ENCODE data around the gene CACNA1E. TPM values are rescaled to one million over a fixed set of nuclear protein-coding genes. Genes with fewer than 3 reads are reported as not detected.

CACNA1E gene
- total RNA-seq, 3 donors from 2014 or later (not counting 1 experiment from before 2014, with no cell fraction given), result 0.40 TPM; not detected in 2

DNA sequence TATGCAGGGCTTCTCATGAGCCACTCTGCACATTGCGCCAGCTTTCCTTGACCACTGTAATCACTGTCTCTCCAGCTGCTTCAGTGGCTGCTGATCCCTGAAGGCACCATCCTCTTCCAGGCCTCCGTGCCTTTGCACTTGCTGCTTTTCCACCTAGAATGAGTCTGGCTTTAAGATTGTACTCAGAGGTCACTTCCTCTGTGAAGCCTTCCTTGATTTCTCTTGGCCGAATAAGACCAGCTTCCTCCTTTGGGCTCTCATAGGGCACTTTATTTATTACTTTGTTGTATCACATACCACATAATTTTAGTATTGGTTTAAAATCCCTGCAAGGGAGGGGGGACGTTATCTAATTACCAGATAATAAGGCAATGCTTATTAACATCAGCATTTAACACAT lies 10.6 kb downstream of the CACNA1E start:
- no peak overlapping the region for H3K4me3 ChIP-seq (ENCODE audit: low read length)
- WGBS (ENCODE audit: insufficient coverage), result 87% methylated on average over 2 of the region's 4 CpGs
- Mint-ChIP-seq H3K9me3 (no peaks in the 10 kb centered on the region), H3K36me3 (no peaks in the 10 kb centered on the region), H3K27ac (no peak overlapping the region), H3K4me1 (no peaks in the 10 kb centered on the region), H3K4me3 (no peak overlapping the region), H3K27me3 (ENCODE audit: low read depth in 2 of 2) (peaks cover 9 to 36% of the 10 kb centered on the region in 2 donors)
- H3K4me1 ChIP-seq (ENCODE audit: control insufficient read depth, insufficient read depth, low read length), result no peaks in the 10 kb centered on the region
- no peaks in the 10 kb centered on the region for H3K36me3 ChIP-seq (ENCODE audit: control insufficient read depth, insufficient read depth, low read length)
- ATAC-seq, result no peak
- DNase-seq, result no peak
- intact Hi-C loops (cut with micrococcal nuclease), result no loop called here
- no peaks in the 10 kb centered on the region for H3K9me3 ChIP-seq (ENCODE audit: control insufficient read depth, insufficient read depth, low read length)
- no peak overlapping the region for H3K27ac ChIP-seq (ENCODE audit: low read length)
- no peaks in the 10 kb centered on the region for H3K27me3 ChIP-seq (ENCODE audit: control insufficient read depth, insufficient read depth, low read length)
- TF ChIP-seq, protein P1, sequence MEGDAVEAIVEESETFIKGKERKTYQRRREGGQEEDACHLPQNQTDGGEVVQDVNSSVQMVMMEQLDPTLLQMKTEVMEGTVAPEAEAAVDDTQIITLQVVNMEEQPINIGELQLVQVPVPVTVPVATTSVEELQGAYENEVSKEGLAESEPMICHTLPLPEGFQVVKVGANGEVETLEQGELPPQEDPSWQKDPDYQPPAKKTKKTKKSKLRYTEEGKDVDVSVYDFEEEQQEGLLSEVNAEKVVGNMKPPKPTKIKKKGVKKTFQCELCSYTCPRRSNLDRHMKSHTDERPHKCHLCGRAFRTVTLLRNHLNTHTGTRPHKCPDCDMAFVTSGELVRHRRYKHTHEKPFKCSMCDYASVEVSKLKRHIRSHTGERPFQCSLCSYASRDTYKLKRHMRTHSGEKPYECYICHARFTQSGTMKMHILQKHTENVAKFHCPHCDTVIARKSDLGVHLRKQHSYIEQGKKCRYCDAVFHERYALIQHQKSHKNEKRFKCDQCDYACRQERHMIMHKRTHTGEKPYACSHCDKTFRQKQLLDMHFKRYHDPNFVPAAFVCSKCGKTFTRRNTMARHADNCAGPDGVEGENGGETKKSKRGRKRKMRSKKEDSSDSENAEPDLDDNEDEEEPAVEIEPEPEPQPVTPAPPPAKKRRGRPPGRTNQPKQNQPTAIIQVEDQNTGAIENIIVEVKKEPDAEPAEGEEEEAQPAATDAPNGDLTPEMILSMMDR (IDR thresholded peaks at IDR 0.05), result no peak

DNA sequence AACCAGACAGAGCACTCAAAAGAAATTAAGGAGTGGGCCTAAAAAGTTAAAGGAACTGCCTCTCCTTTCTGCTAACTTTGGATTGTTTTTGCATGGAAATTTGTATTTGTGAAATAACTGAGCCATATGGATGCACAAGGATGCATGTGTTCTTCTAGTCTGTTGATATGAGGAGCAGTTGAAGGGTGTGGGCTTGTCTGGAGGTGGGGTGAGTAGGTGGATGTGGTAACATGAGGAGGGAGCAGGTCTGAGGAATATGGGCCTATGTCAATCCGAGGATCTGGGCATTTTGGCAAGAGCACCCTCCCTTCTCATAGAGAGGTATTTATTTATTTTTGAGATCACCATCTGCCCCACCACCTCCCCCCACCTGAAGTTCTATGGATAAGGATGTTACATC lies 13.4 kb downstream of the CACNA1E start:
- intact Hi-C loops (cut with micrococcal nuclease), result no loop called here
- peaks cover 6 to 26% of the 10 kb centered on the region in 2 donors for H3K27me3 Mint-ChIP-seq (ENCODE audit: low read depth in 2 of 2)
- no peaks in the 10 kb centered on the region for H3K4me1 ChIP-seq (ENCODE audit: control insufficient read depth, insufficient read depth, low read length)
- no peaks in the 10 kb centered on the region for H3K36me3 ChIP-seq (ENCODE audit: control insufficient read depth, insufficient read depth, low read length)
- TF ChIP-seq, protein P1 (IDR thresholded peaks at IDR 0.05), result no peak
- DNase-seq, result no peak
- H3K4me3 Mint-ChIP-seq, result no peak overlapping the region
- no peak overlapping the region for H3K4me3 ChIP-seq (ENCODE audit: low read length)
- H3K27ac Mint-ChIP-seq, result no peak overlapping the region
- no peaks in the 10 kb centered on the region for H3K36me3 Mint-ChIP-seq
- H3K9me3 Mint-ChIP-seq, result no peaks in the 10 kb centered on the region
- no peaks in the 10 kb centered on the region for H3K9me3 ChIP-seq (ENCODE audit: control insufficient read depth, insufficient read depth, low read length)
- H3K27ac ChIP-seq (ENCODE audit: low read length), result no peak overlapping the region
- no peaks in the 10 kb centered on the region for H3K27me3 ChIP-seq (ENCODE audit: control insufficient read depth, insufficient read depth, low read length)
- no peaks in the 10 kb centered on the region for H3K4me1 Mint-ChIP-seq
- no CpG with 5 or more reads among the region's 1 CpG for WGBS (ENCODE audit: insufficient coverage)
- ATAC-seq, result no peak

DNA sequence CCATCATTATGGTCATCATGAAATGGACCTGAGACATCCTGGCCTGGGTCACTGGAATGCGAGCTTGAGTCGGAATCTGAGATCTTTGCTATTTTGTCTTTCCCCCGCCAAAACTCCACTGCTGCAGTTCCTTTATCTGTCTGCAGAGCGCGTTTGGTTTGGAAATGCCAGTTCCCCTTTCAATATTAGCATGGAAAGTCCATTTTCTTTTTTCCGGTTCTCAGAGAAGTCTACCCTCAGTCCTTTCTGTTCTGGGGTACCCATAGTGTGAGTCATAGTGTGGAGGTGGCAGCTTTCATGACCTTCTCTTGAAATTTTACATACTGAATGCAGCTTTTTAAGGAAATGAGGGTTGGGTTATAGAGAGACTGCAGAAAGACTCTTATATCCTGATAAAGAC lies 14.6 kb downstream of the CACNA1E start:
- TF ChIP-seq, protein P1 (IDR thresholded peaks at IDR 0.05), result no peak
- no peaks in the 10 kb centered on the region for H3K9me3 Mint-ChIP-seq
- intact Hi-C loops (cut with micrococcal nuclease), result no loop called here
- no peaks in the 10 kb centered on the region for H3K36me3 ChIP-seq (ENCODE audit: control insufficient read depth, insufficient read depth, low read length)
- H3K4me3 Mint-ChIP-seq, result no peak overlapping the region
- no peak overlapping the region for H3K27ac Mint-ChIP-seq
- H3K36me3 Mint-ChIP-seq, result no peaks in the 10 kb centered on the region
- H3K27ac ChIP-seq (ENCODE audit: low read length), result no peak overlapping the region
- ATAC-seq, result no peak
- DNase-seq, result no peak
- H3K4me3 ChIP-seq (ENCODE audit: low read length), result no peak overlapping the region
- H3K27me3 Mint-ChIP-seq (ENCODE audit: low read depth in 2 of 2), result peaks cover 7 to 20% of the 10 kb centered on the region in 2 donors
- no peaks in the 10 kb centered on the region for H3K9me3 ChIP-seq (ENCODE audit: control insufficient read depth, insufficient read depth, low read length)
- H3K27me3 ChIP-seq (ENCODE audit: control insufficient read depth, insufficient read depth, low read length), result no peaks in the 10 kb centered on the region
- H3K4me1 Mint-ChIP-seq, result no peaks in the 10 kb centered on the region
- WGBS (ENCODE audit: insufficient coverage), result 64% methylated on average over 6 of the region's 6 CpGs
- H3K4me1 ChIP-seq (ENCODE audit: control insufficient read depth, insufficient read depth, low read length), result no peaks in the 10 kb centered on the region

DNA sequence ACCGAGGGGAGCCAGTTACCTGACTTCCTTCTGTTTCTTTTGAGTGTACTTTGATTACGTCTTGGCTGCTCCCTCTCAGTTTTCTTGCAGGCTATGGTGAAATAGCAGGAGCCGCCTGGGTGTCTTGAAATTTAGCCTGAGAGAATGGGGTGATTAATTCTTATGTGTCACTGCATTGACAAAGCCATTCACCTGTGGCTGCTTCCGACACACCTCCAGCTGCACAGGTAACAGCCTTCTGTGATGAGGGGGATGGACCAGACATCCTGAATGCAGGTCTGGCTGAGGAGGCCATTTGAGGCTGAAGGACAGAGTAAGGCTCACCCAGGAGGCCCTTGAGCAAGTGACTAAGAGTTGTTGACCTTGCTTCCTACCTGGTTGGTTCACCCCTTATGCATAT lies 16.5 kb downstream of the CACNA1E start:
- peaks cover 8% of the 10 kb centered on the region for H3K4me1 ChIP-seq (ENCODE audit: control insufficient read depth, insufficient read depth, low read length)
- H3K36me3 ChIP-seq (ENCODE audit: control insufficient read depth, insufficient read depth, low read length), result no peaks in the 10 kb centered on the region
- WGBS (ENCODE audit: insufficient coverage), result 90% methylated on average over 4 of the region's 4 CpGs
- Mint-ChIP-seq H3K4me1 (peaks cover 4 to 5% of the 10 kb centered on the region in 2 donors), H3K27me3 (ENCODE audit: low read depth in 2 of 2) (peaks cover 8 to 9% of the 10 kb centered on the region in 2 donors), H3K9me3 (peaks cover 0 to 2% of the 10 kb centered on the region in 2 donors), H3K4me3 (no peak overlapping the region), H3K36me3 (no peaks in the 10 kb centered on the region), H3K27ac (no peak overlapping the region)
- H3K27ac ChIP-seq (ENCODE audit: low read length), result no peak overlapping the region
- no peak overlapping the region for H3K4me3 ChIP-seq (ENCODE audit: low read length)
- TF ChIP-seq, protein P1 (IDR thresholded peaks at IDR 0.05), result no peak
- ATAC-seq (no peak), DNase-seq (no peak)
- H3K27me3 ChIP-seq (ENCODE audit: control insufficient read depth, insufficient read depth, low read length), result no peaks in the 10 kb centered on the region
- H3K9me3 ChIP-seq (ENCODE audit: control insufficient read depth, insufficient read depth, low read length), result no peaks in the 10 kb centered on the region
- intact Hi-C loops (cut with micrococcal nuclease), result no loop called here

All from natural killer cell (primary cell).